ENCODE data around the gene ZDHHC7.
"Not testable (repeated sequence)": the region's sequence is repeated elsewhere in the genome, so short reads cannot be mapped to it uniquely, and the experiment has no call there.

ZDHHC7 gene

GRCh38 chr16:85010931-85011845 is at the start of gene ZDHHC7:
TSS of gene ZDHHC7 (minus strand) at chr16:85011535. CDS start at chr16:84990618, 20,917 bp downstream.
- DNase-seq (ENCODE audit: low spot score), result peak; percentile 80

- DNase-seq (ENCODE audit: low spot score), result no peak
Measured at GRCh38 chr16:85058909-85059308, 47.6 kb upstream of the ZDHHC7 start.

- no peak for DNase-seq (ENCODE audit: low spot score)
Measured at GRCh38 chr16:85057948-85058347, 46.6 kb upstream of the ZDHHC7 start.

GRCh38 chr16:85057212-85057889 is 46.0 kb upstream of the ZDHHC7 start:
- DNase-seq (ENCODE audit: low spot score), result no peak

- DNase-seq (ENCODE audit: low spot score), result no peak
Measured at GRCh38 chr16:85056211-85056748, 44.9 kb upstream of the ZDHHC7 start.

GRCh38 chr16:85055493-85056210 is 44.3 kb upstream of the ZDHHC7 start:
- DNase-seq (ENCODE audit: low spot score), result peak; percentile 80

- DNase-seq (ENCODE audit: low spot score), result no peak
Measured at GRCh38 chr16:85054948-85055492, 43.7 kb upstream of the ZDHHC7 start.

GRCh38 chr16:85054321-85054720 is 43.0 kb upstream of the ZDHHC7 start:
- not testable (repeated sequence) for DNase-seq (ENCODE audit: low spot score)

- DNase-seq (ENCODE audit: low spot score), result no peak
Measured at GRCh38 chr16:85052536-85052935, 41.2 kb upstream of the ZDHHC7 start.

- DNase-seq (ENCODE audit: low spot score), result no peak
Measured at GRCh38 chr16:85051683-85052082, 40.3 kb upstream of the ZDHHC7 start.

GRCh38 chr16:85051067-85051581 is 39.8 kb upstream of the ZDHHC7 start:
- no peak for DNase-seq (ENCODE audit: low spot score)

- no peak for DNase-seq (ENCODE audit: low spot score)
Measured at GRCh38 chr16:85049706-85050305, 38.5 kb upstream of the ZDHHC7 start.

GRCh38 chr16:85048921-85049562 is 37.7 kb upstream of the ZDHHC7 start:
- DNase-seq (ENCODE audit: low spot score), result no peak

GRCh38 chr16:85047867-85048455 is 36.6 kb upstream of the ZDHHC7 start:
- DNase-seq (ENCODE audit: low spot score), result no peak

GRCh38 chr16:85046931-85047866 is 35.9 kb upstream of the ZDHHC7 start:
- DNase-seq (ENCODE audit: low spot score), result no peak

GRCh38 chr16:85046472-85046916 is 35.2 kb upstream of the ZDHHC7 start:
- no peak for DNase-seq (ENCODE audit: low spot score)

- no peak for DNase-seq (ENCODE audit: low spot score)
Measured at GRCh38 chr16:85045641-85046471, 34.5 kb upstream of the ZDHHC7 start.

GRCh38 chr16:85045077-85045476 is 33.7 kb upstream of the ZDHHC7 start:
- DNase-seq (ENCODE audit: low spot score), result no peak
